ENCODE results near the gene SLC3A2.

SLC3A2 gene

GRCh38 chr11:62863687-62864335, 16.9 kb upstream of the SLC3A2 start:
- no peak for DNase-seq (ENCODE audit: low read depth)
- H3K4me3 ChIP-seq (ENCODE audit: low read depth, low read length) = no peak overlapping the region
- TF ChIP-seq POLR2A (IDR thresholded peaks at IDR 0.05; ENCODE audit: extremely low read depth, insufficient read length) (no peak), MYC (IDR thresholded peaks at IDR 0.05; ENCODE audit: low read depth, low read length) (no peak)
- TF ChIP-seq, protein P1, sequence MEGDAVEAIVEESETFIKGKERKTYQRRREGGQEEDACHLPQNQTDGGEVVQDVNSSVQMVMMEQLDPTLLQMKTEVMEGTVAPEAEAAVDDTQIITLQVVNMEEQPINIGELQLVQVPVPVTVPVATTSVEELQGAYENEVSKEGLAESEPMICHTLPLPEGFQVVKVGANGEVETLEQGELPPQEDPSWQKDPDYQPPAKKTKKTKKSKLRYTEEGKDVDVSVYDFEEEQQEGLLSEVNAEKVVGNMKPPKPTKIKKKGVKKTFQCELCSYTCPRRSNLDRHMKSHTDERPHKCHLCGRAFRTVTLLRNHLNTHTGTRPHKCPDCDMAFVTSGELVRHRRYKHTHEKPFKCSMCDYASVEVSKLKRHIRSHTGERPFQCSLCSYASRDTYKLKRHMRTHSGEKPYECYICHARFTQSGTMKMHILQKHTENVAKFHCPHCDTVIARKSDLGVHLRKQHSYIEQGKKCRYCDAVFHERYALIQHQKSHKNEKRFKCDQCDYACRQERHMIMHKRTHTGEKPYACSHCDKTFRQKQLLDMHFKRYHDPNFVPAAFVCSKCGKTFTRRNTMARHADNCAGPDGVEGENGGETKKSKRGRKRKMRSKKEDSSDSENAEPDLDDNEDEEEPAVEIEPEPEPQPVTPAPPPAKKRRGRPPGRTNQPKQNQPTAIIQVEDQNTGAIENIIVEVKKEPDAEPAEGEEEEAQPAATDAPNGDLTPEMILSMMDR (IDR thresholded peaks at IDR 0.05; ENCODE audit: low read depth, low read length) = no peak
- TF ChIP-seq, protein P2, sequence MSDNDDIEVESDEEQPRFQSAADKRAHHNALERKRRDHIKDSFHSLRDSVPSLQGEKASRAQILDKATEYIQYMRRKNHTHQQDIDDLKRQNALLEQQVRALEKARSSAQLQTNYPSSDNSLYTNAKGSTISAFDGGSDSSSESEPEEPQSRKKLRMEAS (IDR thresholded peaks at IDR 0.05; ENCODE audit: low read depth, low read length) = no peak

DNA sequence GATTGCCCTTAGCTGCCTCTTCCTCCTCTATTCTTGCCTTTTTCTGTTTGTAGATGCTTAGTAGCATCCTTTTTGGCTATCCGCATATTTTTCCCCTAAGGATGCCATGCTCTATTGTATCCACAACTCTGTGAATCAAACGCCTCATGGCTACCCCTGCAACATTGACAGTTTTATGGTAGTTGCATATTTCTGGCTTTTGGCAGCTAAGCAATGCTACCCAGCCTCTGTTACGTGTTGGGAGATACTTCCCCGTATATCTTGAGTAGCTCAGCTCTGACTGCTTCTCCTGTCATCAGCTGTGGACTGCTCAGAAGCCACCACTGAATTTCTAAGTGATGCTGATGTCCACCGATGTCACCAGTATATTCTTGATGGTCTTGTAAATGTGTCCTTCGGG, 15.1 kb upstream of the SLC3A2 start:
- no peak overlapping the region for H3K4me3 ChIP-seq (ENCODE audit: low read depth, low read length)
- DNase-seq (ENCODE audit: low read depth) = no peak
- TF ChIP-seq, protein P1 (IDR thresholded peaks at IDR 0.05; ENCODE audit: low read depth, low read length) = no peak
- TF ChIP-seq POLR2A (IDR thresholded peaks at IDR 0.05; ENCODE audit: extremely low read depth, insufficient read length) = no peak
- no peak for TF ChIP-seq MYC (IDR thresholded peaks at IDR 0.05; ENCODE audit: low read depth, low read length)
- TF ChIP-seq, protein P2 (IDR thresholded peaks at IDR 0.05; ENCODE audit: low read depth, low read length) = no peak

DNA sequence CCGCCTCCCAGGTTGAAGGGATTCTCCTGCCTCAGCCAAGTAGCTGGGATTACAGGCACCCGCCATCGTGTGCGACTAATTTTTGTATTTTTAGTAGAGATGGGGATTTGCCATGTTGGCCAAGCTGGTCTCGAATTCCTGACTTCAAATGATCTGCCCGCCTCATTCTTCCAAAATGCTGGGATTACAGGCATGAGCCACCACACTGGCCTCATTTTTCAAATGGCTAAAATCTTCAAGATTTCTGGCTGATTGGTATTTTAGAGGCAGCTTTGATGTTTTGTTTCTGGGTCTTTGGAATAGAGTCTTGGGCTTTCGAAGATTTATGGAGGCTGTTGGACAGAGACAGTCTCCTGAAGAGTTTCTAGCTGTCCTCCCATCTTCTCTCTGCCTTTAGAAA, 5.8 kb upstream of the SLC3A2 start:
- TF ChIP-seq, protein P2 (IDR thresholded peaks at IDR 0.05; ENCODE audit: low read depth, low read length) = no peak
- TF ChIP-seq MYC (IDR thresholded peaks at IDR 0.05; ENCODE audit: low read depth, low read length) (no peak), POLR2A (IDR thresholded peaks at IDR 0.05; ENCODE audit: extremely low read depth, insufficient read length) (no peak)
- TF ChIP-seq, protein P1 (IDR thresholded peaks at IDR 0.05; ENCODE audit: low read depth, low read length) = no peak
- DNase-seq (ENCODE audit: low read depth) = no peak

GRCh38 chr11:62875698-62876478, 4.8 kb upstream of the SLC3A2 start:
- DNase-seq (ENCODE audit: low read depth) = no peak
- H3K4me3 ChIP-seq (ENCODE audit: low read depth, low read length) = no peak overlapping the region
- TF ChIP-seq, protein P2 (IDR thresholded peaks at IDR 0.05; ENCODE audit: low read depth, low read length) = no peak
- TF ChIP-seq MYC (IDR thresholded peaks at IDR 0.05; ENCODE audit: low read depth, low read length) (no peak), POLR2A (IDR thresholded peaks at IDR 0.05; ENCODE audit: extremely low read depth, insufficient read length) (no peak)
- TF ChIP-seq, protein P1 (IDR thresholded peaks at IDR 0.05; ENCODE audit: low read depth, low read length) = no peak

More for the DNA sequence above, 5.8 kb upstream of the SLC3A2 start:
- H3K4me3 ChIP-seq (ENCODE audit: low read depth, low read length) = no peak overlapping the region

DNA sequence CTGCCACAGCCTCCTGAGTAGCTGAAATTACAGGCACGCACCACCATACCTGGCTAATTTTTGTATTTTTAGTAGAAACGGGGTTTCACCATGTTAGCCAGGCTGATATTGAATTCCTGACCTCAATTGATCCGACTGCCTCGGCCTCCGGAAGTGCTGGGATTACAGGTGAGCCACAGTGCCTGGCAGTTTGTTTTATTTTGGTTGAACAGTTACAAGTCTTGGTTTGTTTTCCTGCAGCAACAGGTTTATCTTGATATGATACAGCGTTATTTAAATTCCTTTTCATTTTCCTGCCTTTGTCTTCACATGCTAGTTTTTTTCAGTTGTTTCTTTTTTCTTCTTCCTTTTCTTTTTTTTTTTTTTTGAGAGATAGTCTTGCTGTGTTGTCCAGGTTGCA, 4.0 kb upstream of the SLC3A2 start:
- no peak overlapping the region for H3K4me3 ChIP-seq (ENCODE audit: low read depth, low read length)
- DNase-seq (ENCODE audit: low read depth) = no peak
- TF ChIP-seq MYC (IDR thresholded peaks at IDR 0.05; ENCODE audit: low read depth, low read length) (no peak), POLR2A (IDR thresholded peaks at IDR 0.05; ENCODE audit: extremely low read depth, insufficient read length) (no peak)
- TF ChIP-seq, protein P2 (IDR thresholded peaks at IDR 0.05; ENCODE audit: low read depth, low read length) = no peak
- TF ChIP-seq, protein P1 (IDR thresholded peaks at IDR 0.05; ENCODE audit: low read depth, low read length) = no peak

Data from NB4 (cell line).